ENCODE data around the gene ACE.

ACE gene

DNA sequence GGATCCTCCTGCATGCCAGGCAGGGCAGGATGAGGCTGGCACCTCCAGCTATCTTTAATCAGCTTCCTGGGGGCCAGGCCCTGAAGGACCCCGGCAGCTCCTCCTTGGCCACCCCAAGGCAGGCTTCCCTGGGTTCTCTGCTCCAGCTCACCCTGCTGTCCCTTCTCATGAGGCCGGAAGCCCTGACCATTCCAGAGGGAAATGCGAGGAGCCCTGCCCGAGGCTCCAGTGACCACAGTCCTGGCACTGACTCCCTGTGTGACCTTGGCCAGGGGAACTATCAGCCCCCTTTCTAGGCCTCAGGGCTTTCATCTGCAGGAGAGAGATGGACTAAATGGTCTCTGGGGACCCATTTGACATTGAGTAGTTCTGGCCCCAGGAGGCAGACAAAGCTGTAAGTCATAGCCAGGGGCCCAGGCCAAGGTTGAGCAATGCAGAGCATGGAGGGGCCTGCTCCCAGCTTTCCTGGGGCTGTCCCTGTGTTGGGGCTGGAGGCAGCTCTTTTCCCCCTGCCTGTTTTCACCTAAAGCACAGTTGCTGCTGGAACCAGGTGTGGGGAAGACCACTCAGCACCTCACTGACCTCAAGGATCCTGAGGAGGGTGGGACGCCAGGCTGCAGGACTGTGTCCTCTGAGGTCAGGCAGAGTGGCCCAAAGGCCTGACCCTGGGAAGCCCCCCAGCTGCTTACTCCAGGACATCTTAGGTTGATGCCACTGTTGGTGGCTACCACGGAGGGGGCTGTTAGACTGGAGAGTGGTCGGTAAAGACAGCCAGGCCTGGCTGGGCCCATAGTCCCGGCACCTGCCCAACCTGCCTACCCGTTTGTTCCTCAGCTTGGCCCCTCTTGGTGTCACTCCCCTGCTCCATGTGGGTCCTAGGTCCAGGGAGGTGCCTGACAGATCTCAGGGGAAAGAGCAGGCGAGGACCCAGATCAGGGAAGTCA lies 54.4 kb downstream of the ACE start:
- Histone ChIP-seq H3K27ac (ENCODE audit: low read depth, low read length) (no peak overlapping the region), H3K27me3 (ENCODE audit: control insufficient read depth, insufficient read depth, low read length) (no peaks in the 10 kb centered on the region; the same call in 1 of the 2 replicates), H3K4me3 (ENCODE audit: low read depth, low read length) (no peak overlapping the region), H3K36me3 (ENCODE audit: control insufficient read depth, insufficient read depth, low read length) (no peaks in the 10 kb centered on the region), H3K9me3 (ENCODE audit: control insufficient read depth, insufficient read depth, low read depth, low read length) (no peaks in the 10 kb centered on the region), H3K9ac (ENCODE audit: low read length) (no peak overlapping the region), H3K4me1 (ENCODE audit: control insufficient read depth, insufficient read depth, low read length) (peaks cover 9% of the 10 kb centered on the region; the same call in 1 of the 2 replicates)

DNA sequence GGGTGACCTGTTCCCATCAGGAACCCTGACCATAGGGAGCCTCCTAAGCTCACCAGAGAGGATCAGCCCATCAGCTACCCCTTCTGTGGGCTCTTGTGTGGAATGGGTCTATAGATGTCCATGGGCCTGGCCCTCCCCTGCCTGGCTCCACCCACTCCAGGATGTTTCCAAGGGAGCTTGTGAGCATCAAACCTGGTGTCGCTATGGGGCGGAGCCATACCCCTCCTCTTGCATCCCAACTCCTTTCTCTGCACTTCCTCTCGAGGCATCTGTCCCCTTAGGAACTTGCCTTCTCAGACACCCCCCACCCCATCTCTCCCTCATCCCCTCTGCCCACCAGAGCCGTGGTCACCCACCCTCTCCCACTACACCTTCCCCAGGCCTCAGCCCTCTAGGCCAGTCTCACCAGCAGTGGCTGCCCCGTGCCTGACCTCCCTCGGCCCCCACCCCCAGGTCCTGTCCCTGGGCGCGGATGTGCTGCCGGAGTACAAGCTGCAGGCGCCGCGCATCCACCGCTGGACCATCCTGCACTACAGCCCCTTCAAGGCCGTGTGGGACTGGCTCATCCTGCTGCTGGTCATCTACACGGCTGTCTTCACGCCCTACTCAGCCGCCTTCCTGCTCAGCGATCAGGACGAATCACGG lies 56.7 kb downstream of the ACE start:
- Histone ChIP-seq H3K4me3 (ENCODE audit: low read depth, low read length) (no peak overlapping the region), H3K27ac (ENCODE audit: low read depth, low read length) (no peak overlapping the region), H3K9me3 (ENCODE audit: control insufficient read depth, insufficient read depth, low read depth, low read length) (no peaks in the 10 kb centered on the region), H3K27me3 (ENCODE audit: control insufficient read depth, insufficient read depth, low read length) (peaks cover 18% of the 10 kb centered on the region), H3K9ac (ENCODE audit: low read length) (no peak overlapping the region), H3K36me3 (ENCODE audit: control insufficient read depth, insufficient read depth, low read length) (no peaks in the 10 kb centered on the region), H3K4me1 (ENCODE audit: control insufficient read depth, insufficient read depth, low read length) (peaks cover 13% of the 10 kb centered on the region; the same call in 1 of the 2 replicates)

DNA sequence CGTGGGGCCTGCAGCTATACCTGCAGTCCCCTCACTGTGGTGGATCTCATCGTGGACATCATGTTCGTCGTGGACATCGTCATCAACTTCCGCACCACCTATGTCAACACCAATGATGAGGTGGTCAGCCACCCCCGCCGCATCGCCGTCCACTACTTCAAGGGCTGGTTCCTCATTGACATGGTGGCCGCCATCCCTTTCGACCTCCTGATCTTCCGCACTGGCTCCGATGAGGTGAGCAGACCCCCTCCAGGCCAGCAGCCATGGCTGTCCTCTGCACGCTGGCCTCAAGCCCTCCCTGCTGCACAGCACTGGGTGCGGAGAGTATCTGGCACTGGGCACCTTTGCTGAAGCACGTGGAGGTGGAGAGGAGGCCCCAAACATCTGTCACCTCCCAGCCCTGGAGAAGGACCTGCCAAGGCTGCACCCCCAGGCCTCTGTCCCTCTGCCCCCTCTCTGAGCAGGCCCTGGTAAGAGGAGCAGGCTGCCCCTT lies 57.3 kb downstream of the ACE start:
- H3K27ac ChIP-seq (ENCODE audit: low read depth, low read length) = no peak overlapping the region
- H3K36me3 ChIP-seq (ENCODE audit: control insufficient read depth, insufficient read depth, low read length) = no peaks in the 10 kb centered on the region
- no peak overlapping the region for H3K9ac ChIP-seq (ENCODE audit: low read length)
- peaks cover 13% of the 10 kb centered on the region; the same call in 1 of the 2 replicates for H3K4me1 ChIP-seq (ENCODE audit: control insufficient read depth, insufficient read depth, low read length)
- H3K9me3 ChIP-seq (ENCODE audit: control insufficient read depth, insufficient read depth, low read depth, low read length) = no peaks in the 10 kb centered on the region
- H3K27me3 ChIP-seq (ENCODE audit: control insufficient read depth, insufficient read depth, low read length) = peaks cover 23% of the 10 kb centered on the region
- H3K4me3 ChIP-seq (ENCODE audit: low read depth, low read length) = no peak overlapping the region

DNA sequence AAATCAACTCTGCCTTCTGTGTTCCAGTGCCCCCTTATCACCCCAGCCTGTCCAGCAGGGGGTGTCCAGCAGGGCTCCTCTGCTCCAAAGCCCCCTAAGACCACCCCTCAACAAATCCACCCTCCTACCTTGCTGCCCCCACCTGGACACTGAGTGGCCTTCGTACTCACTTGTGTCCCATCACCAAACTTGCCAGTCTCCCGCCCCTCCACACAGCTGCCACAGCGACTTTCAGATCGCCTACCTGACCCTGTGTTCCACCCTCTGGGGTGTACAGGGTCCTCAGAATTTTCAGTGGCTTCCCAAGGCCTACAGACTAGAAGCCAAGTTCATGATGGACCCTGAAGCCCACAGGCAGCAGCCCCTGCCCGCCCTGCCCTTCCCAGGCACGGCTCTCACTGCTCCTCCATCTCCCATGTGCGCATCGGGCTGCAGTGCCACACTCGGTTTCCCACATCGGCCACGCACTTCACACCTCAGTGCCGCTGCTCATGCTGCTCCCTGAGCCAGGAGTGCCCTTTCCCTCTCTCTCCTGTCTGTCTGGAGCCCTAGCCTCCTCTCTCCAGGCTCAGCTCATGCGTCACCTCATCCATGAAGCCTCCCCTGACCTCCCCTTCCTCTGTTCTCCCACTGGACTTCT lies 58.1 kb downstream of the ACE start:
- Histone ChIP-seq H3K9ac (ENCODE audit: low read length) (no peak overlapping the region), H3K4me1 (ENCODE audit: control insufficient read depth, insufficient read depth, low read length) (peaks cover 13% of the 10 kb centered on the region; the same call in 1 of the 2 replicates), H3K9me3 (ENCODE audit: control insufficient read depth, insufficient read depth, low read depth, low read length) (no peaks in the 10 kb centered on the region), H3K27me3 (ENCODE audit: control insufficient read depth, insufficient read depth, low read length) (peaks cover 31% of the 10 kb centered on the region), H3K4me3 (ENCODE audit: low read depth, low read length) (no peak overlapping the region), H3K27ac (ENCODE audit: low read depth, low read length) (no peak overlapping the region), H3K36me3 (ENCODE audit: control insufficient read depth, insufficient read depth, low read length) (no peaks in the 10 kb centered on the region)

DNA sequence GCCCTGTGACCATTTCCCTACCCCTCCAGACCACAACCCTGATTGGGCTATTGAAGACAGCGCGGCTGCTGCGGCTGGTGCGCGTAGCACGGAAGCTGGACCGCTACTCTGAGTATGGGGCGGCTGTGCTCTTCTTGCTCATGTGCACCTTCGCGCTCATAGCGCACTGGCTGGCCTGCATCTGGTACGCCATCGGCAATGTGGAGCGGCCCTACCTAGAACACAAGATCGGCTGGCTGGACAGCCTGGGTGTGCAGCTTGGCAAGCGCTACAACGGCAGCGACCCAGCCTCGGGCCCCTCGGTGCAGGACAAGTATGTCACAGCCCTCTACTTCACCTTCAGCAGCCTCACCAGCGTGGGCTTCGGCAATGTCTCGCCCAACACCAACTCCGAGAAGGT lies 58.8 kb downstream of the ACE start:
- Histone ChIP-seq H3K27me3 (ENCODE audit: control insufficient read depth, insufficient read depth, low read length) (peaks cover 32% of the 10 kb centered on the region), H3K27ac (ENCODE audit: low read depth, low read length) (no peak overlapping the region), H3K9me3 (ENCODE audit: control insufficient read depth, insufficient read depth, low read depth, low read length) (no peaks in the 10 kb centered on the region), H3K4me3 (ENCODE audit: low read depth, low read length) (no peak overlapping the region), H3K36me3 (ENCODE audit: control insufficient read depth, insufficient read depth, low read length) (no peaks in the 10 kb centered on the region), H3K9ac (ENCODE audit: low read length) (no peak overlapping the region), H3K4me1 (ENCODE audit: control insufficient read depth, insufficient read depth, low read length) (peaks cover 13% of the 10 kb centered on the region; the same call in 1 of the 2 replicates)

DNA sequence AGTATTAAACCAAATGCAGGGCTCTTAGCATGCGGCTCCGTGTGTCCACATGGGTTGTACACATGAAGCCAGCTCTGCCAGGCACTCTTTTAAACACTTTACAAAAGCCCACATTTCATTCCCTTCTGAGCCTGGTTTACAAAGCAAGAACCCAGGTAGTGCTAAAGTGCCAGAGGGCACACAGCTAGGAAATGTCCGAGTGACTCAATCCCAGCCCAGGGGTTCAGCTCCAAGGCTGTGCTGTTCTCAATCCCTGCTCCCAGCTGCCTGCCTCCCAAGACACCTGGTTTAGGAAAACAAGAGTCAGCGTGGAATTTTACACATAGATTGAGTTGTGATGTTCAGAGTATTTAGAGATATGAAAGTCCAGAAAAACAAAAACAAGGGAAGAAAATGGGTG lies 60.1 kb downstream of the ACE start:
- peaks cover 32% of the 10 kb centered on the region for H3K27me3 ChIP-seq (ENCODE audit: control insufficient read depth, insufficient read depth, low read length)
- no peaks in the 10 kb centered on the region for H3K9me3 ChIP-seq (ENCODE audit: control insufficient read depth, insufficient read depth, low read depth, low read length)
- H3K4me1 ChIP-seq (ENCODE audit: control insufficient read depth, insufficient read depth, low read length) = peaks cover 13% of the 10 kb centered on the region; the same call in 1 of the 2 replicates
- H3K4me3 ChIP-seq (ENCODE audit: low read depth, low read length) = no peak overlapping the region
- no peak overlapping the region for H3K9ac ChIP-seq (ENCODE audit: low read length)
- no peak overlapping the region for H3K27ac ChIP-seq (ENCODE audit: low read depth, low read length)
- no peaks in the 10 kb centered on the region for H3K36me3 ChIP-seq (ENCODE audit: control insufficient read depth, insufficient read depth, low read length)

DNA sequence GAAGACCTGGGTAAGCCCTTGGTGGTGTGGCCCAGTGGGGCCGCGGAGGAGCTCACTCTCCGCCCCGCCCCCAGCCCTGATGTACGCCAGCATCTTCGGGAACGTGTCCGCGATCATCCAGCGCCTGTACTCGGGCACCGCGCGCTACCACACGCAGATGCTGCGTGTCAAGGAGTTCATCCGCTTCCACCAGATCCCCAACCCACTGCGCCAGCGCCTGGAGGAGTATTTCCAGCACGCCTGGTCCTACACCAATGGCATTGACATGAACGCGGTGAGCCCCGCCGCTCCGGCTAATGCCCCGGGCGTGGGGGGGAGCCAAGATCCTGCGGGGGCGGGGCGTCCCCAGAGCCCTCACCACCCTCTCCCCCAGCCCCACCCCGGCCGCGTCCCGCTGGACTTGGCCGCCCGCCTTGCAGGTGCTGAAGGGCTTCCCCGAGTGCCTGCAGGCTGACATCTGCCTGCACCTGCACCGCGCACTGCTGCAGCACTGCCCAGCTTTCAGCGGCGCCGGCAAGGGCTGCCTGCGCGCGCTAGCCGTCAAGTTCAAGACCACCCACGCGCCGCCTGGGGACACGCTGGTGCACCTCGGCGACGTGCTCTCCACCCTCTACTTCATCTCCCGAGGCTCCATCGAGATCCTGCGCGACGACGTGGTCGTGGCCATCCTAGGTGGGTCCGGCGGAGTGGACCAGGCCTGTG lies 61.3 kb downstream of the ACE start:
- Histone ChIP-seq H3K27ac (ENCODE audit: low read depth, low read length) (no peak overlapping the region), H3K4me1 (ENCODE audit: control insufficient read depth, insufficient read depth, low read length) (0 out of 2 replicates have a peak, but pooled peaks cover 4% of the 10 kb centered on the region), H3K27me3 (ENCODE audit: control insufficient read depth, insufficient read depth, low read length) (peaks cover 32% of the 10 kb centered on the region), H3K4me3 (ENCODE audit: low read depth, low read length) (peak overlapping the region; percentile 44), H3K9ac (ENCODE audit: low read length) (no peak overlapping the region), H3K9me3 (ENCODE audit: control insufficient read depth, insufficient read depth, low read depth, low read length) (no peaks in the 10 kb centered on the region), H3K36me3 (ENCODE audit: control insufficient read depth, insufficient read depth, low read length) (no peaks in the 10 kb centered on the region)

DNA sequence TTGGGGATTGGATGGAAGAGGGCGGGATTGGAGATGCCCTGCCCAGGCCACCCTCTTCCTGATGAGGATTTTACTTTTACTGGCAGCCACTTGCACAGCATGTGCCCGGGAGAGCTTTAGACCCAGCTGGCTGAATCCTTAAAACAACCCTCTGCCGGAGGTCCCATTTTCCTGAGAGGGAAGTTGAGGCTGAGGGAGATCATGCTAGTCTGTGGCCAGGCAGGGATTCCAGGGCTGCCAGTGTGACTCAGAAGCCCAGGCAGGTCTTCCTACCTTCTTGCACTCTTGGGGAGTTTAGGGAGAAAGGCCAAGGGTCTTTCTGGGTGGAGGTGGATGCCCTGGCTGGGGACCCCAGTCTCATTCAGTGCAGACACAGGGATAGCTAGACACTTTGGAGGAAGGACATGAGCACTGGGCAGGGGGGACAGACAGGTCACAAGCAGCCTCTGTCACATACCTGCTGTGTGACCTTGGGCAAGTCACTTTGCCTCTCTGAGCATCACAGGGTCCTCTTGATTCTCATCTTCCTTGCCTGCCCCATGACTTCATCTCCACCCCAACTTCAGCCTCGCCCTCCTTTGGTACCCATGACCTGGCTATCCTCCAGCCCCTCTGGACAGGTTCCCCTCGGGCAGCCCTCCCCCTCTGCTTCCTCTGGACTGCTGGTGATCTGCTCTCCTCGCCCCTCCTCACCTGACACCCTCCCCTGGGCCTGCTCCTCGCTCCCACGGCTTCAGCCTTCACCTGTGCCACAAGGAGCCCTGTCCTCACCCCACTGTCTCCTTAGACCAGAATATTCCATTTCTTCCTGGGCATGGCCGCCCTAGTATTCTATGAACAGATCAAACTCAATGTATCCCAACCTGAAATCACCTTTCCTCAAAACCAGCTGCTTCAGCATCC lies 62.1 kb downstream of the ACE start:
- H3K4me3 ChIP-seq (ENCODE audit: low read depth, low read length) = peak overlapping the region; percentile 44
- H3K9ac ChIP-seq (ENCODE audit: low read length) = no peak overlapping the region
- peaks cover 32% of the 10 kb centered on the region for H3K27me3 ChIP-seq (ENCODE audit: control insufficient read depth, insufficient read depth, low read length)
- no peak overlapping the region for H3K27ac ChIP-seq (ENCODE audit: low read depth, low read length)
- H3K4me1 ChIP-seq (ENCODE audit: control insufficient read depth, insufficient read depth, low read length) = peaks cover 7% of the 10 kb centered on the region
- H3K36me3 ChIP-seq (ENCODE audit: control insufficient read depth, insufficient read depth, low read length) = no peaks in the 10 kb centered on the region
- H3K9me3 ChIP-seq (ENCODE audit: control insufficient read depth, insufficient read depth, low read depth, low read length) = no peaks in the 10 kb centered on the region

DNA sequence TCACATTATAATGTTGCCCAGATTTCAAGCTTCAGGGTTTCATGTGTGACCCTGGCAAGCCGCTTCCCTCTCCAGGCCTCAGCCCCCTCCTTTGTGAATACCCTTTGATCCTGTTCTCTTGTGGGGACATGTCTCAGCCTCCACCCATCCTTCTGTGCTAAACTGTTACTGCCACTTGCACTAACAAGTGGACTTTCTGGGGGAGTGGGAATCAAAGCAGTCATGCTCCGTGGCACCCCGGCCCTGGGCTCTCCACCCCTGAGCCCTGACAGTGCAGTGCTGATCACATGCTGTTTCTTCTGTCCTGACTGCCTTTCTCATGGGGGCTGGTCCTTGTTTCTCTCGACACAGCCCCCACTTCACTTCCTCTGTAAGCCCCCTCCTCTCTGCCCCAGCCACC lies 63.7 kb downstream of the ACE start:
- Histone ChIP-seq H3K27ac (ENCODE audit: low read depth, low read length) (no peak overlapping the region), H3K9me3 (ENCODE audit: control insufficient read depth, insufficient read depth, low read depth, low read length) (no peaks in the 10 kb centered on the region), H3K4me3 (ENCODE audit: low read depth, low read length) (no peak overlapping the region), H3K27me3 (ENCODE audit: control insufficient read depth, insufficient read depth, low read length) (peaks cover 32% of the 10 kb centered on the region), H3K9ac (ENCODE audit: low read length) (no peak overlapping the region), H3K4me1 (ENCODE audit: control insufficient read depth, insufficient read depth, low read length) (peaks cover 15% of the 10 kb centered on the region), H3K36me3 (ENCODE audit: control insufficient read depth, insufficient read depth, low read length) (no peaks in the 10 kb centered on the region)

DNA sequence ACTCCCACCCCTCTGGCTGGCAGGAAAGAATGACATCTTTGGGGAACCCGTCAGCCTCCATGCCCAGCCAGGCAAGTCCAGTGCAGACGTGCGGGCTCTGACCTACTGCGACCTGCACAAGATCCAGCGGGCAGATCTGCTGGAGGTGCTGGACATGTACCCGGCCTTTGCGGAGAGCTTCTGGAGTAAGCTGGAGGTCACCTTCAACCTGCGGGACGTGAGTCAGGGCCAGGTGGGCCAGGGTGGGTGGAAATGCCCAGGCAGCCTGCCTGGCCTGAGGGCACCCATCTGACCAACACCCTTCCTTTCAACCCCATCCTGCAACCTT lies 65.3 kb downstream of the ACE start:
- Histone ChIP-seq H3K27me3 (ENCODE audit: control insufficient read depth, insufficient read depth, low read length) (peaks cover 29% of the 10 kb centered on the region), H3K4me3 (ENCODE audit: low read depth, low read length) (no peak overlapping the region), H3K36me3 (ENCODE audit: control insufficient read depth, insufficient read depth, low read length) (no peaks in the 10 kb centered on the region)

More for the DNA sequence above, 65.3 kb downstream of the ACE start:
- Histone ChIP-seq H3K9me3 (ENCODE audit: control insufficient read depth, insufficient read depth, low read depth, low read length) (no peaks in the 10 kb centered on the region), H3K4me1 (ENCODE audit: control insufficient read depth, insufficient read depth, low read length) (peaks cover 15% of the 10 kb centered on the region), H3K27ac (ENCODE audit: low read depth, low read length) (no peak overlapping the region), H3K9ac (ENCODE audit: low read length) (no peak overlapping the region)
